Activated CD4-positive, alpha-beta memory T cell treated with anti-CD3 and anti-CD28 coated beads, Interleukin-2, amount 10 ng/mL, durations not matched to agents 7 days and 5 days (primary cell): Measurements from ENCODE around the gene TRIM34. TPM values are rescaled to one million over a fixed set of nuclear protein-coding genes. Genes with fewer than 3 reads are reported as not detected.
"Not testable (repeated sequence)": the region's sequence is repeated elsewhere in the genome, so short reads cannot be mapped to it uniquely, and the experiment has no call there.

Experiments
- CTCF ChIA-PET: fragments of 350-600 bp; sonication (Branson Sonifier 250); formaldehyde crosslinking; loops from one replicate; lab custom pipeline; 2021; ENCODE audit warnings: antibody characterized with exemption, inconsistent platforms; lab: Charles Lee
- POLR2A ChIA-PET: fragments of 350-600 bp; sonication (Branson Sonifier 250); formaldehyde crosslinking; loops from one replicate; lab custom pipeline; 2021; ENCODE audit warnings: antibody characterized with exemption; lab: Charles Lee
- DNase-seq: peaks from one replicate; pipeline ENCODE4 v3.0.0-alpha.2; 2020
- H3K27ac Mint-ChIP-seq: one replicate; pipeline ENCODE4 v1.8.0; 2021; ENCODE audit warnings: mild to moderate bottlenecking, mixed read lengths
- H3K27me3 Mint-ChIP-seq: one replicate; pipeline ENCODE4 v1.8.0; 2021; ENCODE audit warnings: mixed read lengths
- H3K36me3 Mint-ChIP-seq: one replicate; pipeline ENCODE4 v1.8.0; 2021; ENCODE audit warnings: low read depth, mixed read lengths
- H3K4me1 Mint-ChIP-seq: one replicate; pipeline ENCODE4 v1.8.0; 2021; ENCODE audit warnings: mixed read lengths
- H3K4me3 Mint-ChIP-seq: one replicate; pipeline ENCODE4 v1.8.0; 2021; ENCODE audit warnings: mild to moderate bottlenecking, mixed read lengths
- H3K9me3 Mint-ChIP-seq: one replicate; pipeline ENCODE4 v1.8.0; 2021; ENCODE audit warnings: mixed read lengths
- total RNA-seq, 2 experiments: library from RNA; stranded (reverse); gene quantifications; one replicate each; pipeline ENCODE4 v1.2.3, GENCODE V29; 2021

The TRIM34 gene
- total RNA-seq, 2 experiments from 2014 or later = 18.2 to 19.8 TPM

- peaks cover 30% of the 10 kb centered on the region for H3K4me1 Mint-ChIP-seq
- H3K4me3 Mint-ChIP-seq = no peak overlapping the region
- H3K9me3 Mint-ChIP-seq = peaks cover 3% of the 10 kb centered on the region
- H3K36me3 Mint-ChIP-seq = peaks cover 57% of the 10 kb centered on the region
- ChIA-PET POLR2A (no interaction called here), CTCF (no interaction called here)
- no peak for DNase-seq
- H3K27me3 Mint-ChIP-seq = no peaks in the 10 kb centered on the region
- no peak overlapping the region for H3K27ac Mint-ChIP-seq
These were observed 6.6 kb downstream of the TRIM34 start for GRCh38 chr11:5631417-5631816.

GRCh38 chr11:5631969-5632635 lies 7.3 kb downstream of the TRIM34 start:
- Mint-ChIP-seq H3K36me3 (peaks cover 53% of the 10 kb centered on the region), H3K27me3 (no peaks in the 10 kb centered on the region), H3K4me3 (no peak overlapping the region), H3K27ac (no peak overlapping the region), H3K9me3 (peaks cover 3% of the 10 kb centered on the region), H3K4me1 (peaks cover 24% of the 10 kb centered on the region)
- ChIA-PET POLR2A (interaction anchor here (0.7 kb wide), 1 partner anchor 15 kb away, joined by 3 read pairs; no protein-coding TSS in a partner anchor), CTCF (no interaction called here)
- DNase-seq = no peak

- CTCF ChIA-PET = no interaction called here
- H3K36me3 Mint-ChIP-seq = peaks cover 63% of the 10 kb centered on the region
- POLR2A ChIA-PET = no interaction called here
These were observed 15.2 kb downstream of the TRIM34 start for GRCh38 chr11:5639953-5640352.

GRCh38 chr11:5643585-5643984 lies 18.8 kb downstream of the TRIM34 start:
- ChIA-PET POLR2A (no interaction called here), CTCF (no interaction called here)
- H3K36me3 Mint-ChIP-seq = peaks cover 43% of the 10 kb centered on the region
- no peak overlapping the region for H3K27ac Mint-ChIP-seq
- H3K9me3 Mint-ChIP-seq = no peaks in the 10 kb centered on the region
- H3K27me3 Mint-ChIP-seq = no peaks in the 10 kb centered on the region
- DNase-seq = no peak
- H3K4me3 Mint-ChIP-seq = no peak overlapping the region
- H3K4me1 Mint-ChIP-seq = peaks cover 8% of the 10 kb centered on the region

More at GRCh38 chr11:5639953-5640352, 15.2 kb downstream of the TRIM34 start:
- no peaks in the 10 kb centered on the region for H3K9me3 Mint-ChIP-seq
- H3K27ac Mint-ChIP-seq = no peak overlapping the region
- no peak for DNase-seq
- peaks cover 8% of the 10 kb centered on the region for H3K4me1 Mint-ChIP-seq
- no peaks in the 10 kb centered on the region for H3K27me3 Mint-ChIP-seq
- no peak overlapping the region for H3K4me3 Mint-ChIP-seq

- Mint-ChIP-seq H3K27me3 (no peaks in the 10 kb centered on the region), H3K36me3 (peaks cover 28% of the 10 kb centered on the region), H3K4me1 (peaks cover 8% of the 10 kb centered on the region), H3K4me3 (no peak overlapping the region), H3K27ac (no peak overlapping the region), H3K9me3 (no peaks in the 10 kb centered on the region)
- no peak for DNase-seq
- ChIA-PET CTCF (interaction anchor here (0.6 kb wide), 1 partner anchor 75 kb away, joined by 3 read pairs; no protein-coding TSS in a partner anchor), POLR2A (interaction anchor here (0.9 kb wide), 1 partner anchor 14 kb away, joined by 3 read pairs; no protein-coding TSS in a partner anchor)
These were observed 21.3 kb downstream of the TRIM34 start for GRCh38 chr11:5646139-5646538.

- Mint-ChIP-seq H3K4me3 (no peak overlapping the region), H3K9me3 (peaks cover 8% of the 10 kb centered on the region), H3K36me3 (peaks cover 7% of the 10 kb centered on the region), H3K27me3 (peaks cover 2% of the 10 kb centered on the region), H3K27ac (no peak overlapping the region), H3K4me1 (no peaks in the 10 kb centered on the region)
- no peak for DNase-seq
- ChIA-PET CTCF (no interaction called here), POLR2A (no interaction called here)
These were observed 30.7 kb downstream of the TRIM34 start for GRCh38 chr11:5655474-5655873.

- H3K4me3 Mint-ChIP-seq, CTCF ChIA-PET, H3K27ac Mint-ChIP-seq, H3K36me3 Mint-ChIP-seq, POLR2A ChIA-PET, H3K27me3 Mint-ChIP-seq, DNase-seq, H3K4me1 Mint-ChIP-seq, H3K9me3 Mint-ChIP-seq: not testable (repeated sequence)
These were observed 32.2 kb downstream of the TRIM34 start for GRCh38 chr11:5656956-5657355.

- H3K4me3 Mint-ChIP-seq = no peak overlapping the region
- no peaks in the 10 kb centered on the region for H3K4me1 Mint-ChIP-seq
- CTCF ChIA-PET = no interaction called here
- POLR2A ChIA-PET = no interaction called here
- peaks cover 7% of the 10 kb centered on the region for H3K36me3 Mint-ChIP-seq
- no peak overlapping the region for H3K27ac Mint-ChIP-seq
- H3K27me3 Mint-ChIP-seq = no peaks in the 10 kb centered on the region
- peaks cover 6% of the 10 kb centered on the region for H3K9me3 Mint-ChIP-seq
- DNase-seq = no peak
These were observed 33.5 kb downstream of the TRIM34 start for GRCh38 chr11:5658318-5658717.

- H3K27ac Mint-ChIP-seq = no peak overlapping the region
- ChIA-PET CTCF (no interaction called here), POLR2A (no interaction called here)
- no peaks in the 10 kb centered on the region for H3K27me3 Mint-ChIP-seq
- no peaks in the 10 kb centered on the region for H3K4me1 Mint-ChIP-seq
- H3K4me3 Mint-ChIP-seq = no peak overlapping the region
- peaks cover 21% of the 10 kb centered on the region for H3K36me3 Mint-ChIP-seq
- no peak for DNase-seq
- H3K9me3 Mint-ChIP-seq = no peaks in the 10 kb centered on the region
These were observed 38.7 kb downstream of the TRIM34 start for GRCh38 chr11:5663511-5663910.

- H3K27ac Mint-ChIP-seq = no peak overlapping the region
- CTCF ChIA-PET = no interaction called here
These were observed 40.3 kb downstream of the TRIM34 start for GRCh38 chr11:5665051-5665570.

GRCh38 chr11:5665746-5666401 lies 41.1 kb downstream of the TRIM34 start:
- Mint-ChIP-seq H3K9me3 (no peaks in the 10 kb centered on the region), H3K36me3 (peaks cover 21% of the 10 kb centered on the region), H3K27me3 (no peaks in the 10 kb centered on the region), H3K4me1 (no peaks in the 10 kb centered on the region), H3K4me3 (no peak overlapping the region), H3K27ac (no peak overlapping the region)
- POLR2A ChIA-PET = no interaction called here
- DNase-seq = no peak
- CTCF ChIA-PET = no interaction called here

More at GRCh38 chr11:5665051-5665570, 40.3 kb downstream of the TRIM34 start:
- H3K27me3 Mint-ChIP-seq = no peaks in the 10 kb centered on the region
- no peak for DNase-seq
- no peaks in the 10 kb centered on the region for H3K4me1 Mint-ChIP-seq
- POLR2A ChIA-PET = no interaction called here
- peaks cover 21% of the 10 kb centered on the region for H3K36me3 Mint-ChIP-seq
- H3K9me3 Mint-ChIP-seq = no peaks in the 10 kb centered on the region
- no peak overlapping the region for H3K4me3 Mint-ChIP-seq

GRCh38 chr11:5666402-5666793 lies 41.6 kb downstream of the TRIM34 start:
- CTCF ChIA-PET = no interaction called here
- Mint-ChIP-seq H3K9me3 (no peaks in the 10 kb centered on the region), H3K27ac (no peak overlapping the region), H3K36me3 (peaks cover 21% of the 10 kb centered on the region), H3K4me1 (no peaks in the 10 kb centered on the region), H3K4me3 (no peak overlapping the region), H3K27me3 (no peaks in the 10 kb centered on the region)
- POLR2A ChIA-PET = no interaction called here
- DNase-seq = no peak

- Mint-ChIP-seq H3K4me3 (no peak overlapping the region), H3K36me3 (peaks cover 13% of the 10 kb centered on the region), H3K9me3 (no peaks in the 10 kb centered on the region), H3K27ac (no peak overlapping the region), H3K4me1 (no peaks in the 10 kb centered on the region), H3K27me3 (no peaks in the 10 kb centered on the region)
- ChIA-PET POLR2A (no interaction called here), CTCF (no interaction called here)
- no peak for DNase-seq
These were observed 47.0 kb downstream of the TRIM34 start for GRCh38 chr11:5671831-5672230.
